GM18858 (cell line): ENCODE measurements around the gene RABGEF1.
A peak's percentile ranks its signal among the peaks of the same experiment; 100 is the strongest.
"Not testable (repeated sequence)": the region's sequence is repeated elsewhere in the genome, so short reads cannot be mapped to it uniquely, and the experiment has no call there.

Experiments used
- ATAC-seq: cut with Tn5 transposase; IDR thresholded peaks from one replicate; pipeline ENCODE4 v1.9.1; 2021; ENCODE audit not compliant: unreplicated experiment

The RABGEF1 gene

DNA sequence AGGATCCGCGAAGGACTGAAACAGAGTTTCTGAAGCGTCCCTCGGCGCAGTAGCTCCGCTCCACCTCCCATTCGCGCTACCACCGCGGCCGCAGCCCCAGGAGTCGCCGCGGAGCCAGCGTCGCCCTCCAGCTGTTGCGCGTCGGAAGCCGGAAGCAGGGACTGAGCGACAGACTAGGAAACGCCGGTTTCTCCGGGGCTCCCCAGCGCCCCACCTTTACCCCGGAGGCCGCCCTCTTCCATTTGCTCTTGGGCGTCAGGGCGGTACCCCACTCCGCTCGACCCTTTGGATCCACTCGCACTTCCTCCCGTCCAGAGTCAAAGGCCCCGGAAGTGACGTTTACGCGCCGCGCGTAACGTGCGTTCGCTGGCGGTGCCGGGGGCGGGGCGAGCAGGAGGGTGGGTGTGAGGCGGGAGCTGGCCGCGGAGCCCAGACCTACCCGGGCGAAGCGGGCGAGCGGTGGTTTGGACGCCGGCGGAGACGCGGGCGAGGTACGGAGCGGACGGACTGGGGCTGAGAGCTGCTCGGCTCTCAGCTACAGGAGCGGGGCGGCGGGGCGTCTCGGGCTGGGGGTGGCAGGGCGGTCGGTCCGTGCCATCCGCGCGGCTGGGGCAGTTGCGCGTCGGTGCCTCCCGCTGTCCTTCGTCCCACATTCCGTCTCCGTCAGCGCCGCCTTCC, at the start of gene RABGEF1:
TSS of gene RABGEF1 (plus strand) at position 432 of the 678 bp plus-strand sequence. CDS start 31,167 bp downstream, outside the sequence.
- peak; percentile 69 for ATAC-seq

DNA sequence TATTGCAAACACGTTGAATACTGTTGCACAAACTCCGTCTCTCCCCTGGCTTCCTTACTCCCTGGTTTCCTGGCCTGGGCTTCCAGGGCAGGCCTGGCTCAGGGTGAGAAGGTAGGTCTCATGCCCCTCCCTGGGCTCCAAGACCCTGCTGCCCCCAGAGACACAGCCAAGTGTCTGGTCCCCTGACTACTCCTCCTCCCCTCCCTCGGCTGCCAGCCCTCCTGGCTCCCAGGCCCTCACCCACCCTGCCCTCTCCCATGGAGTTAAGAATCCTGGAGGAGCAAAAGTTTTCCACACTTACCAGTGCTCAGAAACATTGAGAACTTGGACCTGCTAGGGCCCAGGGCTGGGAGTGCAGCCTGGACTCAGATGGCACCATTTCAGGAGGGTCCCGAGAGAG, 47.2 kb upstream of the RABGEF1 start:
- ATAC-seq, result no peak

DNA sequence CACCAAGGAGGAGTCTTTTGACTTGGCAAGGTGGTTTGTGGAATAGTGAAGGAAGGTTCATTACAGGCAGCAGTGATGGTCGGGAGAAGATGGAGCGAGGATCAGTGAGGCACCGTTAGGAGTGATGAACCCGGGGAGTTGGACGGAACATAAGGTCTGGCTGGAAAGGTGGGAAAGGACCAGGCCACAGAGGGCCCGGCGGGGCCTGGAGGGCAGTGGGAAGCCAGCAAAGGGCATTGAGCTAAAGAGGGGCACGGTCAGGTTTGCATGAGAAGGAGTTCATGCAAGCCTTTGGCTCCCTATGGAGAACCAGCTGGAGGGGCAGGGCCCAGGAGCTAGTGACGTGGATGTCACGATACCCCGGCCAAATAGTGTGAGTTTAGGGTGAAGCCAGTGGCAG, 46.2 kb upstream of the RABGEF1 start:
- no peak for ATAC-seq

DNA sequence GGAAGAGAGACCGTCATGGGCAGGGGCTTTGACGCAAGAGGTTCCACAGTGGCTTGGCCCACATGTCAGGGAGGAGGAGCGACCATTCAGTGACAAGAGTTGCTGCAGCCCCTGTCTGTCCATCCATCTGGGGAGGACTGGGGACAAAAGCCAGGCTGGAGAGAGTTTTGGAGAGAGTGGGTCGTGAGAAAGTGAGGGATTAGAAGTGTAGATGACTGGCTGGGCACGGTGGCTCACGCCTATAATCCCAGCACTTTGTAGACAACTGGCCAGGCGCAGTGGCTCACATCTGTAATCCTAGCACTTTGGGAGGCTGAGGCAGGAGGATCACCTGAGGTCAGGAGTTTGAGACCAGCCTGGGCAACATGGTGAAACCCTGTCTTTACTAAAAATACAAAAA, 45.1 kb upstream of the RABGEF1 start:
- ATAC-seq, result not testable (repeated sequence)

DNA sequence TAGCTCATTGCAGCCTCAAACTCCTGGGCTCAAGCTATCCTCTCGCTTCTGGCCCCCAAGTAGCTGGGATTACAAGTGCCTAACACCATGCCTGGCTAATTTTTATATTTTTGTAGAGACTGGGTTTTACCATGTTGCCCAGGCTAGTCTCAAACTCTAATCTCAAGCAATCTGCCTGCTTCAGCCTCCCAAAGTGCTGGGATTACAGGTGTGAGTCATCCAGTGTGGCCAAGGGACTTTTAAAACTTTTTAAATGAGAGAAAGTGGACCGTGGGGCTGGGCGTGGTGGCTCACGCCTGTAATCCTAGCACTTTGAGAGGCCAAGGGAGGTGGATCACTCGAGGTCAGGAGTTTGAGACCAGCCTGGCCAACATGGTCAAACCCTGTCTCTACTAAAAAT, 44.4 kb upstream of the RABGEF1 start:
- not testable (repeated sequence) for ATAC-seq

DNA sequence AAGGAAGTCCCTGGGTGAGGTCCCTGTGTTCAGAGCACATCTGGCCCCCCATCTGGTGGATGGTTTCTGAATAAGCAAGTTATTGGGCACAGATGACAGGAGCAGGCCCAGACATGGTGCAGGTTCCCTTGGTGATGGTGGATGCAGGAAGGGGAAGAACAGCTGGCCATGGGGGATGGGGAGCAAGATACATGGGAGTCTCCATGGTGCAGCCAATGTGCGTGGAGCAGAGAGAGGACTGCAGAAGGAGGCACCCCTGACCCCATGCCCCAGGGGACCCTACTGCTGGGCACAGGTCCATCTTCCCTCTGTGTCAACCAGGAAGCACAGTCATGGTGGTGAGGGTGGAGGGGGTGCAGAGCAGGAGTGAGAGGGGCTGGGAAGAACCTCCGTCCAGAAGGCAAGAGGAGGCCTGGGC, 43.8 kb upstream of the RABGEF1 start:
- ATAC-seq, result no peak

DNA sequence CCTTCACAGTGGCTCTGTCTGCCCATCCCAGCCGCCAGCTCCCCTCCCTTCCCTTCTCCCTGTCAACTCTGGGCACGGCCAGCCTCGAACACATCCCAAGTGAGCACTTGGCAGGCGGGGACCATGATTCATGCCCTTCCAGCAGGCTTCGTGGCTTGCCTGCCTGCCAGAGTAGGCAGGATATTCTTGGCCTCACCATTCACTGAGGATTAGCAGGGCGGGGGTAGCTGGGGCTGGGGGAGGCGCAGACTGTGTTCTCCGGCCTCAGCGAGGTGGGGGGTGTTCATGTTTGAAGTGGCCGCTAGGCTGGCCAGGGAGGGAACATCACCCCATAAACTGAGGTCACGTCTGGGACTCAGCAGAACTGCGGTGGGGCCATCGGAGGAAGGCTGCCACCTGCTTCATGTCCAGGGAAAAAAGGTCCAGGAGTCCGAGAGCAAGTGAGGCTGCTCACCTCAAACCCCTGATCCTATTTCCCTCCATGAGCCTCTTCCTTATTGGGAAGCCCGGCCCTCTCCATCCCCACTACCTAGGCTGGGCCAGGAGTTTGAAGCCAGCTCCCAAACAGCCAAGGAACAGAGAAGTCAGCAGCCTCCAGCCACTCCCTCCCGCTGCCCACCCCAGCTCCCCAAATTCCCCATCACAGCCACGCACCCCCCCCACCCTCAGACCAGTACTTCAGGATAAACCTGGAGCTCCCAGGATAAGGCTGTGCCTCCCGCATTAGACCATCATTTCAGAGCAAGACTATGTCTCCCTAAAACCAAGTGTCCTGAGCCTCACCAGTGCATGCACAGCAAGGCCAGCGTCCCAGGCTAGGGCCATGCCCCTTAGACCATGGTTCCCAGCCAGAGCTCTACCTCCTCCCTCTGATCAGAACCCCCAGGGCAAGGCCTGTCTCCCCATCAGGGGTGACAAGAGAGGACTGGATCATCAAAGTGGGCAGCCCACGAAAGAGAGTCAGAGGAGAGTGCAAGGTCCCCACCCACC, 42.8 kb upstream of the RABGEF1 start:
- ATAC-seq, result no peak

DNA sequence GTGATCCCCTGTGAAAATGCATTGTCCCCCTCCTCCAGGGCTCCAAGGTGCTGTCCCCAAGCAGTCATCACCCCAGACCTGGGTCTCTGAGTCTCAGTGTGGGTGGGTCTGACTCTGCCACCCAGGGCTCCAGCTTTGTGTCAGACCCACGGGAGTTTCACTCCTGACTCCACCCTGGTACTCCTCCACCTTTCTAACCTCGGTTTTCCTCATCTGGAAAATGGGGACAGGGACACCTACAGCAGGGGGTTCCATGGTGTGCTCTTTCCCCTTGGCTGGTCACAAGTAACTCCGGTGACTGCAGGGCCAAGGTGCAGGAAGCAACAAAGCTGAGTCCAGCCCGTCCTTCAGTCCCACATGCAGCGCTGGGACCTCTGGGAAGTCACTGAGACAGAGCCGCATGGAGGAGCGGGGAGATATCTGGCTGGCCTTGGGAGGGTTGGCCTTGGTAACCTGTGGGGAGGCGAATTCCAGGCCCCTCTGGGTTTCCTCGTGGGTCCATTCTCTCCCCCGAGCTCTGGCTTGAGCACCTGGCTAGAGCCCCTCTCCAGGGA, 41.8 kb upstream of the RABGEF1 start:
- no peak for ATAC-seq

DNA sequence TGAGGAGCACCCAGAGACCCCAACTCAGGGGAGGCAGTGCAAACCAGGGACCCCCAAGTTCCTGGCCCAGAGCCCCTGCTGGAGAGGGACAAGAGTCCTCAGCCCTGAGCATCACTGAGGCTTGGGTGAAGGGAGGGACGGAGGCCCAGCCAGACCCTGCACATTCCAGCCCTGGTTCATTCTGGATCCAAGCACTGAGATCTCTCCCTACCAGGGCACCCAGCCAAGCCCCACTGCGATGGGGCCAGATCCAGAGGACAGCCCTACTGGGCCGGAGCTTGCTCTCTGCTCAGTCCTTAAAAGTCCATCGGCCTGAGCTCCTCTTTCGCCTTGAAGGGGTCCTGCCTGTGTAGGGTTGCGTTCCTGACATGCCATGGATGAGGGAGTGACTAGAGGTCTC, 40.5 kb upstream of the RABGEF1 start:
- no peak for ATAC-seq

DNA sequence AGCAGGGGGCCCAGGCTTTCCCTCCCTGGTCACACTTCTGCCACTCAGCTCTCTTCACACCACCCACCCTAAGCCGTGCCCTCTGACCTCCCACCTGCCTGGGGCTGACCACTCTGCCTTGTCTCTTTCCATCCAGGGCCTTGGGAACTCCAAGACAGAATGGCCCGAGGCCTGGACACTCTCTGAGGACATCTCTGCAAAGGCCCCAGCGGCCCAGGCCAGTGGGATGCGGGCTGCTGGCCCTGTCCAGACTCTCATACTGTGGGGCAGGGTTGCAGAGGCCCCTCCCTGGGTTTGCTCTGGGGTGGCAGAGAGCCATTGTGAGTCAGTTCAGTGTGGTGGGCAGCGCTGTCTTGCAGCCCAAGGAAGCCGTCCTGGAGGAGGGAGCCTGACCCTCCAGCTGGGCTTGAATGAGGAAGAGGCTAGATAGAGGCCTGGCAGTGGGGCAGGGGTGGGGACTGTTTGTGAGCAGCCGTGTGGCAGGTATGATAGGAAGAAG, 39.9 kb upstream of the RABGEF1 start:
- no peak for ATAC-seq

DNA sequence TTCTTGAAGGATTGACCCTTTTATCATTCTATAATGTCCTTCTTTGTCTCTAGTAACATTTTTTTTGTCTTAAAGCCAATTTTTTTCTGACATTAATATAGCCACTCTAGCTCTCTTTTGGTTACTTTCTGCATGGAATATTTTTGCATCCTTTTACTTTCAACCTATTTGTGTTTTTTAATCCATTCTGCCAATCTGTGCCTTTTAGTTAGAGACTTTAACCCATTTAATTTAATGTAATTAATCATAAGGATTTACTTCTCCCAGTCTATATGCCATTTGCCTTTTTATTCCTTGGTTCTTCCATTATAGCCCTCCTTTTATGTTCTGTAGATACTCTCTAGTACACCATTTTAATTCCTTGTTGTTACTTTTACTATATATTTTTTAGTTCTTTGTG, 32.7 kb upstream of the RABGEF1 start:
- no peak for ATAC-seq

DNA sequence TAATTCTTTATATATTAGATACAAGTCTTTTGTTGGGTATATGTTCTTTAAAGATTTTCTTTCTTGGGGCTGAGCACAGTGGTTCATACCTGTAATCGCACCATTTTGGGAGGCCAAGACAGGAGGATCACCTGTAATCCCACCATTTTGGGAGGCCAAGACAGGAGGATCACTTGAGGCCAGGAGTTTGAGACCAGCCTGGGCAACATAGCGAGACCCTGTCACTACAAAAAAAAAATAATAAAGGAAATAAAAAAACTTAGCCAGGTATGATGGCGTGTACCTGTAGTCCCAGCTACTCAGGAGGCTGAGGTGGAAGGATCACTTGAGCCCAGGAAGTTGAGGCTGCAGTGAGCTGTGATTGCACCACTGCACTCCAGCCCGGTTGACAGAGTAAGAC, 29.8 kb upstream of the RABGEF1 start:
- ATAC-seq, result not testable (repeated sequence)

DNA sequence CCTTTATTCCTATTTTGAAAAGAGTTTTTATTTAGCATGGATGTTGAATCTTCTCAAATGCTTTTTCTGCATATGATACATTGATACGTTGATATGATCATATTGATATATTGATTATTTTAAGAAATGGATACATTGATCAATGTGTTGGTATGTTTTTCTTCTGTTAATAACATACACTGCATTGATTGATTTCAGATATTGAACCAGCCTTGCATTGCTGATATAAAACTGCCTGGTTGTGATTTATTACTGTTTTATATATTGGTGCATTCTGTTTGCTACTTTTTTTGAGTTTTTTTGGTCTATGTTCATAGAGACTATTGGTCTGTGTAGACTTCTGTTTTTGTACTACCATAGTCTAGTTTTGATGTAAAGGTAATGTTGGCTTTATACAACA, 26.8 kb upstream of the RABGEF1 start:
- ATAC-seq, result no peak

DNA sequence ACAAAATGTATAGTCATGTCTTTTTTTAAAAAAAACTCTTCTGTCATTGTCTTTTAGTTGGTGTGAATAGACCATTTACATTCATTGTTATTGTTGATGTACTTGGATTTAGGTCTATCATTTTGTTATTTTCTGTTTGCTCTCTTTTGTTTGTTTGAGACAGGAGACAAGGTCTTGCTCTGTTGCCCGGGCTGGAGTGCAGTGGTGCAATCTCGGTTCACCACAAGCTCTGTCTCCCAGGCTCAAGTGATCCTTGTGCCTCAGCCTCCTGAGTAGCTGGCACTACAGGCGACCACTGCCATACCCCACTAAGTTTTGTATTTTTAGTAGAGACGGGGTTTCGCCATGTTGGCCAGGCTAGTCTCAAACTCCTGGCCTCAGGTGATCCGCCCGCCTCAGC, 23.9 kb upstream of the RABGEF1 start:
- ATAC-seq, result not testable (repeated sequence)

DNA sequence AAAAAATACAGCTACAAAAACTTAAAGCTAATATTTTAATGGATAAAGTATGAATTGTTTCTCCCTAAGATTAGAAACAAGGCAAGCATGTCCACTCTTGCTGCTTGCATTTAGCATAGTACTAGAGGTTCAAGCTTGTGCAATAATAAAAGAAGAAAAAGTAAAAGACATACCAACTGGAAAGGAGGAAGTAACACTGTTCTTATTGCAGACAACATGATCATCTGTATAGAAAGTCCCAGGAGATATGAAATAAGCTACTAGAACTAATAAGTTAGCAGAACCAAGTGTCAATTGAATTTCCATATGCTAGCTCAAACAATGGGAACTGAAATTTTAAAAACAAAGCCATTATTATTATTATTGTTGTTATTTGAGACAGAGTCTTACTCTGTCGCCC, 20.0 kb upstream of the RABGEF1 start:
- ATAC-seq, result no peak

DNA sequence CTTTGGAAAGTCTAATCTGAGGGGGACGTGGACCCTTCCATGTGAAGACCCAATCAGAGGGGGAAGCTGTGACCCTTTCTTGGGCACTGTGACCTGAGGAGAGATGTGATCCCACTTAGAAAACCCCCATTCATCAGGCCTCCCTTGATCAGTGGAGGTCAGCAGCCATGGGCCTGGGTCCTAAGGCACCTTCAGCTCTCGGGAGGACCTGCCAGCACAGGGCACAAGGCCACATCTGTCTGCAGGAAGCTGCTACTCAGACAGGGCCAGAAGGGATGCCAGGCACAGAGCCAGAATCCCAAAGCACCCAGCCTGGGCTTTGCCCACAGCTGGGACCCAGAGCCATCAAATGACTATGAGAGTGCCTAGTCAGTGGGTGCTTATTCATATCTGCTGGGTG, 14.7 kb upstream of the RABGEF1 start:
- no peak for ATAC-seq

DNA sequence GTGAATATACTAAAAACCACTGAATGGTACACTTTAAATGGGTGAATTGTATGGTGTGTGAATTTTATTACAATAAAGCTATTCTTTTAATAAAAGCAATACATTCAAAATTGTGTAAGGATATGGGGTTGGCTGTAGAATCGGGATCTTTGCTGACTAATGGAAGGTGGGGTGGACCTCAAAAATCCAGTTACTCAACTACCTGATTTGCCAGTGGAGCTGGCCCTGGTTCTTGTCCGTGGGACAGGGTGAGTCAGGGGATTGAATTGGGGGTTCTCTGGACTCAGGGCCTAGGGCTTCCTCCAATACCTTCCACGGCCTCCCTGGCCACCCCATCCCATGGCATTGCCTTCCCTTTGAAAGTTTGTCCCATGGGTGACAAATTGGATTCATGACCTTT, 13.5 kb upstream of the RABGEF1 start:
- no peak for ATAC-seq

DNA sequence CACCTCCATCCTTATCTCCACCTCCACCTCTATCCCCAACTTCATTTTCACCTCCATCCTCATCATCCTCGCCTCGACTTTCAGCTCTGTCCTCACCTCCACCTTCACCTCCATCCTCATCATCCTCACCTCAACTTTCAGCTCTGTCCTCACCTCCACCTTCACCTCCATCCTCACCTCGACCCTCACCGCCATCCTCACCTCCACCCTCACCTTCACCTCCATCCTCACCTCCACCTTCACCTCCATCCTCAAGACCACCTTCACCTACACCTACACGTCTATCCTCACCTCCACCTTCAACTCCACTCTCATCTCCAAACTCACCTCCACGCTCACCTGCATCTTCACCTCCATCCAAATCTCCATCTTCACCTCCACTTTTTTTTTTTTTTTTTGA, 12.0 kb upstream of the RABGEF1 start:
- no peak for ATAC-seq

DNA sequence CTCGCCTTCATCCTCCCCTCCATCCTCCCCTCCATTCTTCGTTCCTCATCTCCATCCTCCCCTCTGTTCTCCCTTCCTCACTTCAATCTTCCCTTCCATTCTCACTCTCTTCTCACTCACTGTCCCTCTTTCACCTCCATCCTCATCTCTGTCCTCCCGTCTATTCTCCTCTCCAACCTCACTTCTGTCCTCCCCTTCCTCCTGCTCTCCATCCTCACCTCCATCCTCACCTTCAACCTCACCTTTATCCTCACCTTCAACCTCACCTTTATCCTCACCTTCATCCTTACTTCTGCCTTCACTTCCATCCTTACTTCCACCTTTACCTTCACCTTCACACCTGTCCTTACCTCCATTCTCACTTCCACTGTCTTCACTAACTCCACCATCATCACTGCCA, 11.3 kb upstream of the RABGEF1 start:
- no peak for ATAC-seq

DNA sequence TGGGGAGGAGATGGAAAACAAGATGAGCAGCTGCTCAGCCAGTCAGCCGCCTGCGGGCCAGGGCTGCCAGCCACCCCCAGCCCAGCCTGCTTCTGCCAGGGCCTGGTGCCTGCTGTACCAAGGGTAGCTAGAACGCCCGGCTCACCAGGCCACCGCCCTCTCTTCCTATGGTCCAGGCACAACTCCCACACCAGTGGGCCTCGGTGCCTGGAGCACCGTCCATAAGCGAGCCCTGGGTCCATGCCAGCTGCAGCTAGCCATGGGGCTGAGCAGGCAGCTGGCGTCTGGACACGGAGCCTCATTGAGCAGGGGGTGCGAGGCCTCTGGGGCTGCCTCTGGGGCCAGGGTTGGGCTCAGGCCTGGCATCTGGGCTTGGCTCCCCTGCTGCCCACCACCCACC, 8.5 kb upstream of the RABGEF1 start:
- ATAC-seq, result no peak

DNA sequence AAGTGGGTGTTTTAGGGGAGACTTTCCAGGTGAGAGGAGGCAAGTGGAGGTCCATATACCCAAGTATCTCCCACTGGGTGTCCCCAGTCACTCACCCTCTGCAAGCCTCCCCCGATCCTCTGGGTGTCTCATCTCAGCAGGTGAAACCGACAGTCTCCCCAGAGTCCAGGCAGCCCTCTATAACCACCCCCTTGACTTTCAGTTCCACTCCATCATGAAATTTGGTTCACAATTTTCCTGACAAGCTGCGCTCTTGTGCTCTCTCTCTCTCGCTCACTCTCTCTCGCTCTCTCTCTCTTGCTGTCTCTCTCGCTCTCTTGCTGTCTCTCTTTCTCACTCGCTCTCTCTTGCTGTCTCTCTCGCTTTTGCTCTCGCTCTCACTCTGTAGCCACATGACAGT, 8.1 kb upstream of the RABGEF1 start:
- ATAC-seq, result peak; percentile 53

DNA sequence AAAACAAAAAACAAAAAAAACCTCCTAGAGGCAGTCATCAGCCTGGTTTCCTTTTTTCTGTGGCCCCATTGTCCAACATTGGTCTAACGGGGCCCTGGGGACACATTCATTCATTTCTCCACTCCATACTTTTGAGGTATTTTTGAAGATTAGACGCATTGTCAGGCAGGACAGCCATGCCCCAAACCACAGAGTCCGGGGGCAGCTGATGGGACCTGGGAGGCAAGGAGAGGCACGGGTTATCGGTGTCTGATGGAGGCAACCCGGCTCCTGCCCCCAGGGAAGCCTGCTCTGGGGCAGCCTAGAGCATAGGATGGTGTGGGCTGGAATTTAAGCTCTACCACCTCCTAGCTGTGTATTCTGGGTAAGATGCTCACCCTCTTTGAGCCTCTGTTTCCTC, 6.5 kb upstream of the RABGEF1 start:
- no peak for ATAC-seq
